ENCODE results near the gene SPHKAP. TPM values are rescaled to one million over a fixed set of nuclear protein-coding genes. Genes with fewer than 3 reads are reported as not detected.

SPHKAP gene
- total and polyA plus RNA-seq, 2 of the 13 experiments (the other 11 are each of a cell fraction or from before 2014, with no cell fraction given), result not detected

DNA sequence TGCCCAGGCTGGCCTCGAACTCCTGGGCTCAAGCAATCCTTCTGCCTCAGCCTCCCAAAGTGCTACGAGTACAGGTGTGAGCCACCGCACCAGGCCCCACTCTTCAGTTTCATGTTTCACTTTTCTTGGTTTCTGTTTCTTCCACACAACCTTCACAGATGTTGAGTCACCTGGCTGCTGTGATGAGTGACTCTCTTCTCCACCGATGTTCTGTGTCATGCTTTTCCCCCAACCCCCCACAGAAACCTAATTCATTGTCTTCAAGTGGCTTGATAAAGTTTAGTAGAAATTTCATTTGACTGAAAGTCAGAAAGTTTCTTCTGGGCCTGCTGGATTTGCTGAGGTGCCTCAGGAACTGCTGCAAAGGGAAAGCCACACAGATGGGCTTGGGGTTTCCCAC, 78.5 kb downstream of the SPHKAP start:
- H4K20me1 ChIP-seq (ENCODE audit: insufficient read depth, low read length), result no peaks in the 10 kb centered on the region
- DNase-seq (ENCODE audit: low spot score), result no peak
- no peaks in the 10 kb centered on the region for H3K4me1 ChIP-seq (ENCODE audit: insufficient read depth, low read length)
- no peak overlapping the region for H3K4me2 ChIP-seq (ENCODE audit: low read depth, low read length)
- intact Hi-C loops (cut with micrococcal nuclease; ENCODE audit: unreplicated experiment), result no loop called here
- no peaks in the 10 kb centered on the region for H3K9me3 ChIP-seq (ENCODE audit: low read length)
- no peak overlapping the region for H3K27ac ChIP-seq (ENCODE audit: extremely low read length, insufficient read depth, low read length)
- H3K36me3 ChIP-seq (replicated peaks in 1 of 2; ENCODE audit: control insufficient read depth in 1 of 2, insufficient read depth in 2 of 2, low read length in 2 of 2), result no peaks in the 10 kb centered on the region
- H3K79me2 ChIP-seq (ENCODE audit: insufficient read depth, low read length), result no peaks in the 10 kb centered on the region
- CTCF ChIA-PET (ENCODE audit: low intra/inter-chr PET ratio, low total read pairs), result no interaction called here
- 30% methylated on average over 4 of the region's 4 CpGs for WGBS (ENCODE audit: low lambda C conversion rate)
- H3K4me3 ChIP-seq (replicated peaks in 1 of 3; ENCODE audit: insufficient read depth in 1 of 3, low read depth in 2 of 3, low read length in 3 of 3), result no peak overlapping the region
- no peak for ATAC-seq
- H3K27me3 ChIP-seq (ENCODE audit: control insufficient read depth in 1 of 2, insufficient read depth in 2 of 2, low read length in 2 of 2), result no peaks in the 10 kb centered on the region
- FAIRE-seq, result no peak
- in situ Hi-C loops (cut with HindIII; ENCODE audit: extremely low pct_ligation_motif_present, low pct_unique_long_range_greater_than_20kb), result no loop called here
- no TSS peak for BruUV-seq (replicated peaks)
- POLR2A ChIA-PET, result no interaction called here
- no peak overlapping the region for H2AFZ ChIP-seq (ENCODE audit: low read length)
- no peak overlapping the region for H3K9ac ChIP-seq (ENCODE audit: insufficient read depth, low read depth, low read length)
- TF ChIP-seq RAD21 (CRISPR knock-in tag; IDR thresholded peaks at IDR 0.05), result no peak
- TF ChIP-seq TIGD3 (CRISPR knock-in tag; IDR thresholded peaks at IDR 0.05; ENCODE audit: borderline replicate concordance), result no peak
- TF ChIP-seq ZNF124 (CRISPR knock-in tag; IDR thresholded peaks at IDR 0.05), result no peak
- no peak for TF ChIP-seq ZFP36 (IDR thresholded peaks at IDR 0.05; ENCODE audit: borderline replicate concordance, low read depth, low read length, partially characterized antibody)
- TF ChIP-seq ZNF569 (CRISPR knock-in tag; IDR thresholded peaks at IDR 0.05; ENCODE audit: borderline replicate concordance), result no peak
- no peak for TF ChIP-seq CHCHD3 (CRISPR knock-in tag; IDR thresholded peaks at IDR 0.05)
- TF ChIP-seq SP2 (CRISPR knock-in tag; IDR thresholded peaks at IDR 0.05), result no peak
- TF ChIP-seq ADNP (CRISPR knock-in tag; IDR thresholded peaks at IDR 0.05), result no peak
- no peak for TF ChIP-seq CENPBD1 (CRISPR knock-in tag; IDR thresholded peaks at IDR 0.05; ENCODE audit: borderline replicate concordance, low read depth)
- TF ChIP-seq, protein P1, sequence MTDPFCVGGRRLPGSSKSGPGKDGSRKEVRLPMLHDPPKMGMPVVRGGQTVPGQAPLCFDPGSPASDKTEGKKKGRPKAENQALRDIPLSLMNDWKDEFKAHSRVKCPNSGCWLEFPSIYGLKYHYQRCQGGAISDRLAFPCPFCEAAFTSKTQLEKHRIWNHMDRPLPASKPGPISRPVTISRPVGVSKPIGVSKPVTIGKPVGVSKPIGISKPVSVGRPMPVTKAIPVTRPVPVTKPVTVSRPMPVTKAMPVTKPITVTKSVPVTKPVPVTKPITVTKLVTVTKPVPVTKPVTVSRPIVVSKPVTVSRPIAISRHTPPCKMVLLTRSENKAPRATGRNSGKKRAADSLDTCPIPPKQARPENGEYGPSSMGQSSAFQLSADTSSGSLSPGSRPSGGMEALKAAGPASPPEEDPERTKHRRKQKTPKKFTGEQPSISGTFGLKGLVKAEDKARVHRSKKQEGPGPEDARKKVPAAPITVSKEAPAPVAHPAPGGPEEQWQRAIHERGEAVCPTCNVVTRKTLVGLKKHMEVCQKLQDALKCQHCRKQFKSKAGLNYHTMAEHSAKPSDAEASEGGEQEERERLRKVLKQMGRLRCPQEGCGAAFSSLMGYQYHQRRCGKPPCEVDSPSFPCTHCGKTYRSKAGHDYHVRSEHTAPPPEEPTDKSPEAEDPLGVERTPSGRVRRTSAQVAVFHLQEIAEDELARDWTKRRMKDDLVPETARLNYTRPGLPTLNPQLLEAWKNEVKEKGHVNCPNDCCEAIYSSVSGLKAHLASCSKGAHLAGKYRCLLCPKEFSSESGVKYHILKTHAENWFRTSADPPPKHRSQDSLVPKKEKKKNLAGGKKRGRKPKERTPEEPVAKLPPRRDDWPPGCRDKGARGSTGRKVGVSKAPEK (CRISPR knock-in tag; IDR thresholded peaks at IDR 0.05; ENCODE audit: borderline replicate concordance), result no peak
- no peak for TF ChIP-seq GTF3A (CRISPR knock-in tag; conservative IDR thresholded peaks at IDR 0.05)
- TF ChIP-seq, protein P2, sequence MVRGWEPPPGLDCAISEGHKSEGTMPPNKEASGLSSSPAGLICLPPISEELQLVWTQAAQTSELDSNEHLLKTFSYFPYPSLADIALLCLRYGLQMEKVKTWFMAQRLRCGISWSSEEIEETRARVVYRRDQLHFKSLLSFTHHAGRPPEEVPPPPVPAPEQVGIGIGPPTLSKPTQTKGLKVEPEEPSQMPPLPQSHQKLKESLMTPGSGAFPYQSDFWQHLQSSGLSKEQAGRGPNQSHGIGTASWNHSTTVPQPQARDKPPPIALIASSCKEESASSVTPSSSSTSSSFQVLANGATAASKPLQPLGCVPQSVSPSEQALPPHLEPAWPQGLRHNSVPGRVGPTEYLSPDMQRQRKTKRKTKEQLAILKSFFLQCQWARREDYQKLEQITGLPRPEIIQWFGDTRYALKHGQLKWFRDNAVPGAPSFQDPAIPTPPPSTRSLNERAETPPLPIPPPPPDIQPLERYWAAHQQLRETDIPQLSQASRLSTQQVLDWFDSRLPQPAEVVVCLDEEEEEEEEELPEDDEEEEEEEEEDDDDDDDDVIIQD (CRISPR knock-in tag; IDR thresholded peaks at IDR 0.05; ENCODE audit: low read depth), result no peak
- no peak for TF ChIP-seq GATAD2A (CRISPR knock-in tag; IDR thresholded peaks at IDR 0.05)
- no peak for TF ChIP-seq ATF6 (CRISPR knock-in tag; conservative IDR thresholded peaks at IDR 0.05)
- no peak for TF ChIP-seq BRF2 (CRISPR knock-in tag; IDR thresholded peaks at IDR 0.05)
